GM12878 (cell line): Measurements from ENCODE around the gene NECTIN1. TPM values are rescaled to one million over a fixed set of nuclear protein-coding genes. Genes with fewer than 3 reads are reported as not detected.

Experiments
- ATAC-seq: fragments of 200-7000 bp; cut with Tn5 transposase; 3 replicates; pipeline ENCODE4 v1.9.1; 2020; ENCODE audit warnings: mild to moderate bottlenecking, moderate library complexity
- BruUV-seq: library from RNA; stranded (reverse); fragments of 400-500 nt; replicated peaks from 2 replicates; lab custom pipeline; 2021; lab: Mats Ljungman, UMichigan
- CTCF ChIA-PET: fragments of 300-600 bp; sonication (Branson Sonifier 250); formaldehyde crosslinking; extraction: SDS; loops from one replicate; lab custom pipeline; 2021; ENCODE audit warnings: inconsistent platforms; lab: Yijun Ruan, JAX
- POLR2A ChIA-PET: fragments of 350-600 bp; formaldehyde crosslinking; extraction: SDS; loops from one replicate; lab custom pipeline; 2021; ENCODE audit warnings: inconsistent platforms; lab: Charles Lee
- RAD21 ChIA-PET: fragments of 300-600 bp; sonication (Branson Sonifier 250); formaldehyde crosslinking; loops from one replicate; lab custom pipeline; 2023; ENCODE audit warnings: antibody characterized with exemption; ENCODE audit not compliant: unreplicated experiment; lab: Charles Lee
- SMC1A ChIA-PET: fragments of 300-600 bp; sonication (Branson Sonifier 250); formaldehyde crosslinking; loops from one replicate; lab custom pipeline; 2023; ENCODE audit not compliant: unreplicated experiment, uncharacterized antibody; lab: Charles Lee
- DNase-seq: peaks from one replicate; pipeline ENCODE4 v3.0.0-alpha.2; 2011; ENCODE audit warnings: low read depth, low spot score
- FAIRE-seq: peaks from 3 replicates; lab custom pipeline; 2011; peaks lifted over from hg19 to GRCh38; lab: Jason Lieb, UNC
- H2AFZ ChIP-seq: 2 replicates; pipeline ENCODE4 v1.6.0; 2011; ENCODE audit warnings: low read depth, low read length, control low read depth; ENCODE audit not compliant: control insufficient read depth
- H3K27ac ChIP-seq: 2 replicates; pipeline ENCODE4 v1.5.1; 2011; ENCODE audit warnings: control low read depth; ENCODE audit not compliant: control insufficient read depth, insufficient read depth
- H3K27me3 ChIP-seq, 2 experiments: replicated peaks in 1 of 2; 2 replicates each; pipeline versions ENCODE4 v1.6.0 to v1.6.1; 2011; ENCODE audit warnings: low read length in 1 of 2; ENCODE audit not compliant: control insufficient read depth in 2 of 2, insufficient read depth in 2 of 2
- H3K36me3 ChIP-seq, 2 experiments: 2 replicates each; pipeline ENCODE4 v1.5.1; 2011; ENCODE audit warnings: low read length in 1 of 2; ENCODE audit not compliant: control insufficient read depth in 2 of 2, insufficient read depth in 2 of 2
- H3K4me1 ChIP-seq: 2 replicates; pipeline ENCODE4 v1.6.1; 2011; ENCODE audit warnings: mild to moderate bottlenecking, low read length, moderate library complexity, mixed read lengths; ENCODE audit not compliant: control insufficient read depth, insufficient read depth
- H3K4me2 ChIP-seq: 2 replicates; pipeline ENCODE4 v1.6.0; 2011; ENCODE audit warnings: control low read depth; ENCODE audit not compliant: control insufficient read depth, insufficient read depth
- H3K4me3 ChIP-seq: fragments of 200-600 bp; sonication (generic); 2 replicates; pipeline ENCODE4 v1.5.1; 2016
- H3K79me2 ChIP-seq: 2 replicates; pipeline ENCODE4 v1.6.0; 2011; ENCODE audit warnings: low read length; ENCODE audit not compliant: control insufficient read depth, insufficient read depth
- H3K9ac ChIP-seq: 2 replicates; pipeline ENCODE4 v1.8.0; 2011; ENCODE audit warnings: low read length, control low read depth, mixed read lengths; ENCODE audit not compliant: control insufficient read depth, insufficient read depth
- H3K9me3 ChIP-seq: replicated peaks from 3 replicates; pipeline ENCODE4 v1.5.1; 2011; ENCODE audit warnings: mild to moderate bottlenecking, low read length; ENCODE audit not compliant: control insufficient read depth, insufficient read depth
- H4K20me1 ChIP-seq: 2 replicates; pipeline ENCODE4 v1.6.0; 2011; ENCODE audit not compliant: control insufficient read depth, insufficient read depth
- CBX3 ChIP-seq: fragments of 200-600 bp; sonication (generic); IDR thresholded peaks from 2 replicates; pipeline ENCODE4 v1.6.1; 2016; ENCODE audit warnings: low read depth, borderline replicate concordance
- CHD1 ChIP-seq: IDR thresholded peaks from 2 replicates; pipeline ENCODE4 v1.6.1; 2012; ENCODE audit warnings: low read depth, low read length, improper control_type of control experiment
- CTCF ChIP-seq, 3 experiments: IDR thresholded peaks in 2 of 3; conservative IDR thresholded peaks in 1 of 3; 2 replicates each; pipeline ENCODE4 v1.5.1; 2011; ENCODE audit warnings: low read depth in 3 of 3, low read length in 3 of 3, mild to moderate bottlenecking in 3 of 3, control low read depth in 2 of 3, moderate library complexity in 2 of 3, inconsistent platforms in 1 of 3, mixed read lengths in 1 of 3; ENCODE audit not compliant: control insufficient read depth in 2 of 3, insufficient read depth in 1 of 3; ENCODE audit errors: extremely low read depth in 1 of 3
- E2F4 ChIP-seq: IDR thresholded peaks from 2 replicates; pipeline ENCODE4 v1.6.1; 2012; ENCODE audit warnings: low read depth, low read length, improper control_type of control experiment
- EP300 ChIP-seq, 2 experiments: fragments of 150-350 bp in 1 of 2; IDR thresholded peaks; 2 replicates each; pipeline ENCODE4 v1.6.1; 2011 to 2012; ENCODE audit warnings: low read depth in 2 of 2, low read length in 2 of 2, borderline replicate concordance in 1 of 2, improper control_type of control experiment in 1 of 2, inconsistent platforms in 1 of 2; ENCODE audit not compliant: control insufficient read depth in 1 of 2
- NRF1 ChIP-seq: conservative IDR thresholded peaks from 2 replicates; pipeline ENCODE4 v1.6.1; 2011; ENCODE audit warnings: mild to moderate bottlenecking, low read depth, low read length, improper control_type of control experiment
- PAX8 ChIP-seq: fragments of 450-650 bp; IDR thresholded peaks from 2 replicates; pipeline ENCODE4 v1.6.1; 2017; ENCODE audit warnings: mild to moderate bottlenecking, moderate library complexity
- PBX3 ChIP-seq: IDR thresholded peaks from 2 replicates; pipeline ENCODE4 v1.6.1; 2011; ENCODE audit warnings: mild to moderate bottlenecking, low read depth, low read length, moderate library complexity; ENCODE audit not compliant: insufficient replicate concordance
- RBBP5 ChIP-seq: fragments of 200-600 bp; sonication (generic); conservative IDR thresholded peaks from 2 replicates; pipeline ENCODE4 v1.6.1; 2016
- RUNX3 ChIP-seq: IDR thresholded peaks from 2 replicates; pipeline ENCODE4 v1.6.1; 2012; ENCODE audit warnings: low read length, inconsistent platforms
- SPI1 ChIP-seq: IDR thresholded peaks from 2 replicates; pipeline ENCODE4 v1.6.1; 2011; ENCODE audit warnings: low read depth, mild to moderate bottlenecking, low read length, moderate library complexity, borderline replicate concordance; ENCODE audit not compliant: insufficient read depth
- WGBS: methylation state at CpG from one replicate; pipeline ENCODE4 v1.1.6; 2016; ENCODE audit warnings: low lambda C conversion rate; ENCODE audit not compliant: insufficient replicate concordance, insufficient coverage; ENCODE audit errors: missing lambda C conversion rate; 5-methylcytosine and 5-hydroxymethylcytosine counted together
- in situ Hi-C: fragments of 300-500 bp; cut with MboI; formaldehyde crosslinking; loops from 9 replicates; pipeline ENCODE4 v1.14.3; 2018; ENCODE audit warnings: mixed read lengths
- intact Hi-C: fragments of 100-400 bp; cut with micrococcal nuclease; formaldehyde crosslinking; loops from one replicate; pipeline ENCODE4 v1.14.2; 2022; ENCODE audit not compliant: unreplicated experiment
- polyA plus RNA-seq, 11 experiments: library from polyadenylated mRNA; depleted of rRNA in 4 of 11; unstranded in 6 of 11; stranded (reverse) in 5 of 11; fragments of >200 nt; fragmentation: Nextera tagmentation in 4 of 11; fragmentation: Illumina TruSeq in 1 of 11; extraction: Ambion mirVana in 4 of 11; extraction: Trizol in 1 of 11; gene quantifications; 1 replicate in 1 of 11; 2 replicates in 10 of 11; pipeline versions ENCODE4 v1.2.1 to v1.2.3, GENCODE V29; 2011 to 2016; ENCODE audit warnings: inconsistent platforms in 2 of 11, missing spikeins in 2 of 11, low read depth in 1 of 11
- total RNA-seq, 4 experiments: library from RNA; depleted of rRNA in 3 of 4; stranded (reverse); fragments of >200 nt in 3 of 4; fragmentation: Illumina TruSeq in 1 of 4; extraction: Trizol in 1 of 4; gene quantifications; 2 replicates each; pipeline versions ENCODE4 v1.2.1 to v1.2.3, GENCODE V29; 2013 to 2021

The NECTIN1 gene
- total and polyA plus RNA-seq, 10 of the 15 experiments (the other 5 are each of a cell fraction or from before 2014, with no cell fraction given), result 0.97 to 9.2 (median 2.3) TPM

DNA sequence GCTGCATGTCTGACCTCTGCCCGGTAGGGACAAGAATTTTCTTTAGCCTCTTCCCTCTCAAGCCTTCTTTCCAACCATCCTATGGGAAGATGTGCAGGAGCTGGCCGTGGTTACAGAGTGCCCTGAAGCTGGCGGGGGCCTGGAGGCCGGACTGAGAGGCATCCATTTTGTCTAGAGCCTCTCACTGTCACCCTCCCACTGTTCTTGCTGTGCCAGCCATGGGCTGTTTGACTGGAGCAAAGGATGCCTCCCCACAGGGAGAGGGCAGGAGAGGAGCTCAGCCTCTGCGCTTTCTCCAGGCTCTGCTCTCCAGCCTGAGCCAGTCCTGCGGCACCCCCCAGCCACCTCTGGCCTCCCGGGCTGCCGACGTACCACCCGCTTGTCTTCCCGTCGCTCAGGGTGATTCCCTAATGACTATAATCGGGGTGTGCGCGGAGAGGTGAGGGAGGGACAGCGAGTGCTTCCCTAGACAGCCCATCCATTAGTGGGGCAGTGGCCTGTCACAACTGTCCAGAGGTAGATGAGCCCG lies 123.8 kb downstream of the NECTIN1 start (continued):
- TF ChIP-seq PBX3 (no peak), CHD1 (no peak), PAX8 (no peak)
- TF ChIP-seq, all 136 proteins: peak for 0

DNA sequence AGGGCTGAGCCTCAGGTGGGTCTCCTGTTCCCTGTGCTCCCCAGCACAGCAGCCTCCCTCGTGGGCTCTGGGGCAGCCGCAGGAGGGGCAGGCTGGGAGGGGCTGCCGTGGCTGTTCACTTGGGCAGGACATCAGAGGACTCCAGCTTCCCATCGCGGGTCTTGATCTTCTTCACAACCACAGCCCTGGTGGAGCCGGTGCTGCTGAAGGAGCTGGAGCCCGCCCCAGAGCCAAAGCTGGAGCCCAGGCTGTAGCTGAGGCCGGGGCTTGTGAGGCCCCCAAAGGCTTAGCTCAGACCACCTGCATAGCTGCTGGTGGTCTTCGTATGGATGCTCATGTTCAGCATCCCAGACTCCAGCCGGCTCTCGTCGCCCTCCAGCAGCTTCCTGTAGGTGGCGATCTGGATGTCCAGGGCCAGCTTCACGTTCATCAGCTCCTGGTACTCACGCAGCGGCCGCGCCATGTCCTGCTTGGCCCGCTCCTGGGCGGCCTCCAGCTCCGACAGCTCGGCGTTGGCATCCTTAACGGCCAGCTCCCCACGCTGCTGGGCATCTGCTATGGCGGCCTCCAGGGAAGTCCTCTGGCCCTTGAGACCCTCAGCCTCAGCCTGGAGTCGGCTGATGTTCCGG lies 126.1 kb downstream of the NECTIN1 start:
- no peaks in the 10 kb centered on the region for H3K36me3 ChIP-seq
- POLR2A ChIA-PET, result no interaction called here
- no peak for DNase-seq
- no peaks in the 10 kb centered on the region for H3K4me1 ChIP-seq
- no peak for ATAC-seq
- no peak overlapping the region for H3K9ac ChIP-seq
- no peaks in the 10 kb centered on the region for H4K20me1 ChIP-seq
- WGBS, result 47% methylated on average over 26 of the region's 28 CpGs
- TF ChIP-seq SPI1, result no peak
- 0 out of 6 replicates have a peak, but pooled peaks of 1 of the 3 experiments have one; percentile 10 for TF ChIP-seq CTCF (IDR thresholded peaks at IDR 0.05 in 2 of 3, conservative IDR thresholded peaks at IDR 0.05 in 1 of 3; ENCODE audit: control insufficient read depth in 2 of 3, extremely low read depth in 1 of 3, insufficient read depth in 1 of 3, low read depth in 3 of 3, low read length in 3 of 3)
- no peak for TF ChIP-seq CBX3
- no peak for TF ChIP-seq EP300 (IDR thresholded peaks at IDR 0.05; ENCODE audit: borderline replicate concordance in 1 of 2, control insufficient read depth in 1 of 2, low read depth in 2 of 2, low read length in 2 of 2)
- no peak for TF ChIP-seq RUNX3
- no peak for TF ChIP-seq NRF1
- no peak for TF ChIP-seq RBBP5
- no peak for TF ChIP-seq E2F4
- TF ChIP-seq, all 136 proteins: peak for 1
- FAIRE-seq, result no peak
- H3K27ac ChIP-seq, result no peak overlapping the region
- ChIA-PET RAD21 (no interaction called here), CTCF (interaction anchor here (1.4 to 1.5 kb wide), 3 partner anchors 21 to 69 kb away, joined by 4 to 5 read pairs (median 4); no protein-coding TSS in a partner anchor), SMC1A (no interaction called here)
- H3K4me3 ChIP-seq, result no peak overlapping the region
- H3K27me3 ChIP-seq, result peaks cover 0 to 4% of the 10 kb centered on the region in 2 experiments; a peak in 2 of 4 replicates
- intact Hi-C loops (no loop called here), in situ Hi-C loops (no loop called here)
- no peaks in the 10 kb centered on the region for H3K79me2 ChIP-seq
- H3K9me3 ChIP-seq, result no peaks in the 10 kb centered on the region
- no peak overlapping the region for H3K4me2 ChIP-seq
- no TSS peak for BruUV-seq
- no peak overlapping the region for H2AFZ ChIP-seq
